H54 (cell line): Measurements from ENCODE around the gene BID.

Experiments used
- DNase-seq: peaks from one replicate; pipeline ENCODE4 v3.0.0; 2011; ENCODE audit warnings: low spot score, mixed read lengths; ENCODE audit not compliant: insufficient read length
- FAIRE-seq: peaks from 3 replicates; lab custom pipeline; 2011; peaks lifted over from hg19 to GRCh38; lab: Jason Lieb, UNC
- POLR2A ChIP-seq: IDR thresholded peaks from 2 replicates; pipeline ENCODE4 v1.6.1; 2011; ENCODE audit warnings: low read depth, mild to moderate bottlenecking, low read length

BID gene

GRCh38 chr22:17739196-17739975 lies 34.9 kb downstream of the BID start:
- DNase-seq (no peak), FAIRE-seq (no peak)

GRCh38 chr22:17738386-17739128 lies 35.7 kb downstream of the BID start:
- DNase-seq (no peak), FAIRE-seq (no peak)
- no peak for TF ChIP-seq POLR2A

More at GRCh38 chr22:17739196-17739975, 34.9 kb downstream of the BID start:
- no peak for TF ChIP-seq POLR2A

- no peak for TF ChIP-seq POLR2A
- FAIRE-seq (no peak), DNase-seq (no peak)
These were observed 40.1 kb downstream of the BID start for GRCh38 chr22:17734187-17734586.

GRCh38 chr22:17733466-17733865 lies 40.8 kb downstream of the BID start:
- TF ChIP-seq POLR2A, result no peak
- DNase-seq (no peak), FAIRE-seq (no peak)

- TF ChIP-seq POLR2A, result no peak
- DNase-seq, result no peak
- FAIRE-seq, result no peak
These were observed 41.9 kb downstream of the BID start for GRCh38 chr22:17732251-17732854.

GRCh38 chr22:17729561-17729960 lies 44.7 kb downstream of the BID start:
- no peak for TF ChIP-seq POLR2A
- DNase-seq, result no peak
- FAIRE-seq, result no peak

- TF ChIP-seq POLR2A, result no peak
- no peak for DNase-seq
- no peak for FAIRE-seq
These were observed 45.5 kb downstream of the BID start for GRCh38 chr22:17728786-17729185.

GRCh38 chr22:17726928-17727897 lies 47.1 kb downstream of the BID start:
- no peak for DNase-seq
- no peak for TF ChIP-seq POLR2A
- FAIRE-seq, result no peak

- no peak for TF ChIP-seq POLR2A
- no peak for FAIRE-seq
- no peak for DNase-seq
These were observed 48.0 kb downstream of the BID start for GRCh38 chr22:17726006-17726927.

GRCh38 chr22:17725500-17725796 lies 48.8 kb downstream of the BID start:
- no peak for FAIRE-seq
- TF ChIP-seq POLR2A, result no peak
- DNase-seq, result no peak

- no peak for DNase-seq
- TF ChIP-seq POLR2A, result no peak
- FAIRE-seq, result no peak
These were observed 49.4 kb downstream of the BID start for GRCh38 chr22:17724678-17725499.

GRCh38 chr22:17724241-17724640 lies 50.0 kb downstream of the BID start:
- no peak for DNase-seq
- FAIRE-seq, result no peak
- no peak for TF ChIP-seq POLR2A
